HepG2 (cell line): Measurements from ENCODE around the gene TMEM198. TPM values are rescaled to one million over a fixed set of nuclear protein-coding genes. Genes with fewer than 3 reads are reported as not detected.

Source experiments
- ATAC-seq: fragments of 200-7000 bp; cut with Tn5 transposase; 3 replicates; pipeline ENCODE4 v1.9.1; 2020; ENCODE audit warnings: mild to moderate bottlenecking, moderate library complexity
- BruUV-seq: library from RNA; stranded (reverse); fragments of 400-500 nt; replicated peaks from 2 replicates; lab custom pipeline; 2021; lab: Mats Ljungman, UMichigan
- CTCF ChIA-PET: fragments of 300-600 bp; formaldehyde crosslinking; extraction: SDS; loops from one replicate; lab custom pipeline; 2021; ENCODE audit warnings: low total read pairs, inconsistent platforms, low intra/inter-chr PET ratio; lab: Yijun Ruan, JAX
- POLR2A ChIA-PET: fragments of 350-600 bp; sonication (Branson Sonifier 250); formaldehyde crosslinking; loops from one replicate; lab custom pipeline; 2020; ENCODE audit warnings: antibody characterized with exemption, inconsistent platforms; lab: Yijun Ruan, JAX
- DNase-seq: peaks from one replicate; pipeline ENCODE4 v3.0.0-alpha.2; 2015; ENCODE audit warnings: low spot score
- FAIRE-seq: peaks from 3 replicates; lab custom pipeline; 2011; peaks lifted over from hg19 to GRCh38; lab: Jason Lieb, UNC
- H2AFZ ChIP-seq: one replicate; pipeline ENCODE4 v1.6.1; 2011; ENCODE audit warnings: low read length, inconsistent platforms
- H3K27ac ChIP-seq: fragments of 300-600 bp; 3 replicates; pipeline ENCODE4 v1.8.0; 2011; ENCODE audit warnings: mixed run types, mild to moderate bottlenecking, mixed read lengths, low read length, inconsistent platforms; ENCODE audit not compliant: insufficient read depth; ENCODE audit errors: extremely low read length
- H3K27me3 ChIP-seq, 2 experiments: fragments of 200-600 bp in 1 of 2; 2 replicates in 1 of 2; 3 replicates in 1 of 2; pipeline versions ENCODE4 v1.6.0 to v1.8.0; 2011; ENCODE audit warnings: low read length in 2 of 2, mild to moderate bottlenecking in 2 of 2, moderate library complexity in 2 of 2, inconsistent platforms in 1 of 2; ENCODE audit not compliant: insufficient read depth in 2 of 2, control insufficient read depth in 1 of 2
- H3K36me3 ChIP-seq, 2 experiments: fragments of 200-600 bp in 1 of 2; replicated peaks in 1 of 2; 2 replicates in 1 of 2; 3 replicates in 1 of 2; pipeline versions ENCODE4 v1.5.1 to v1.8.0; 2011; ENCODE audit warnings: low read length in 2 of 2, inconsistent platforms in 1 of 2; ENCODE audit not compliant: insufficient read depth in 2 of 2, control insufficient read depth in 1 of 2
- H3K4me1 ChIP-seq: 2 replicates; pipeline ENCODE4 v1.5.1; 2012; ENCODE audit warnings: low read length, inconsistent platforms; ENCODE audit not compliant: insufficient read depth
- H3K4me2 ChIP-seq: 2 replicates; pipeline ENCODE4 v1.6.0; 2011; ENCODE audit warnings: low read depth, low read length, inconsistent platforms
- H3K4me3 ChIP-seq, 3 experiments: fragments of 200-600 bp in 1 of 3; sonication (generic), shearing (Covaris generic) in 1 of 3; replicated peaks in 1 of 3; 2 replicates each; pipeline ENCODE4 v1.5.1; 2011 to 2016; ENCODE audit warnings: low read length in 3 of 3, inconsistent platforms in 2 of 3, low read depth in 2 of 3, mild to moderate bottlenecking in 2 of 3, control low read depth in 1 of 3, mixed read lengths in 1 of 3; ENCODE audit not compliant: insufficient read depth in 1 of 3
- H3K79me2 ChIP-seq: one replicate; pipeline ENCODE4 v1.6.1; 2011; ENCODE audit warnings: low read length, inconsistent platforms; ENCODE audit not compliant: insufficient read depth
- H3K9ac ChIP-seq: 2 replicates; pipeline ENCODE4 v1.6.0; 2011; ENCODE audit warnings: mild to moderate bottlenecking, low read depth, low read length, inconsistent platforms; ENCODE audit not compliant: insufficient read depth
- H3K9me3 ChIP-seq: 2 replicates; pipeline ENCODE4 v1.5.1; 2012; ENCODE audit warnings: mild to moderate bottlenecking, low read length
- H4K20me1 ChIP-seq: 2 replicates; pipeline ENCODE4 v1.6.0; 2011; ENCODE audit warnings: inconsistent platforms, mild to moderate bottlenecking, low read length, moderate library complexity; ENCODE audit not compliant: insufficient read depth
- AGO1 ChIP-seq: fragments of 200-400 bp; formaldehyde crosslinking; IDR thresholded peaks from 2 replicates; pipeline ENCODE4 v1.6.1; 2017; ENCODE audit warnings: mild to moderate bottlenecking, low read depth, low read length, moderate library complexity; ENCODE audit not compliant: poor library complexity, severe bottlenecking
- FOXA3 ChIP-seq: IDR thresholded peaks from 2 replicates; pipeline ENCODE4 v1.6.1; 2016; ENCODE audit warnings: missing genetic modification reagents, missing compliant biosample characterization
- MTA3 ChIP-seq: sonication (generic); formaldehyde crosslinking; IDR thresholded peaks from 2 replicates; pipeline ENCODE4 v1.4.0; 2020; ENCODE audit warnings: missing genetic modification reagents
- PITX1 ChIP-seq: sonication (generic); formaldehyde crosslinking; IDR thresholded peaks from 2 replicates; pipeline ENCODE4 v1.5.1; 2020; ENCODE audit warnings: mild to moderate bottlenecking, missing genetic modification reagents
- POGZ ChIP-seq: sonication (generic); formaldehyde crosslinking; IDR thresholded peaks from 2 replicates; pipeline ENCODE4 v1.4.0; 2020; ENCODE audit warnings: mild to moderate bottlenecking, missing genetic modification reagents
- TCF7L2 ChIP-seq: IDR thresholded peaks from 2 replicates; pipeline ENCODE4 v1.6.1; 2011; ENCODE audit warnings: mild to moderate bottlenecking, low read depth, low read length, moderate library complexity
- ZNF263 ChIP-seq: sonication (generic); formaldehyde crosslinking; IDR thresholded peaks from 2 replicates; pipeline ENCODE4 v1.4.0; 2020; ENCODE audit warnings: missing genetic modification reagents
- ZNF317 ChIP-seq: sonication (generic); formaldehyde crosslinking; IDR thresholded peaks from 2 replicates; pipeline ENCODE4 v1.5.0; 2020; ENCODE audit warnings: mild to moderate bottlenecking, missing genetic modification reagents
- ZNF33B ChIP-seq: sonication (generic); formaldehyde crosslinking; IDR thresholded peaks from 2 replicates; pipeline ENCODE4 v1.5.1; 2020; ENCODE audit warnings: mild to moderate bottlenecking, missing genetic modification reagents
- ZNF432 ChIP-seq: sonication (generic); formaldehyde crosslinking; IDR thresholded peaks from 2 replicates; pipeline ENCODE4 v1.5.0; 2020; ENCODE audit warnings: missing genetic modification reagents, mild to moderate bottlenecking, borderline replicate concordance
- ZNF703 ChIP-seq: sonication (generic); formaldehyde crosslinking; IDR thresholded peaks from 2 replicates; pipeline ENCODE4 v1.5.1; 2020; ENCODE audit warnings: missing genetic modification reagents, mild to moderate bottlenecking, moderate library complexity, borderline replicate concordance
- WGBS: methylation state at CpG from one replicate; pipeline ENCODE4 v1.1.6; 2017; ENCODE audit warnings: low lambda C conversion rate; 5-methylcytosine and 5-hydroxymethylcytosine counted together
- in situ Hi-C: cut with HindIII; loops from 2 replicates; pipeline ENCODE4 v1.10.0; 2017; ENCODE audit warnings: low pct_unique_long_range_greater_than_20kb; ENCODE audit not compliant: extremely low pct_ligation_motif_present
- intact Hi-C: fragments of 100-400 bp; cut with micrococcal nuclease; formaldehyde crosslinking; loops from one replicate; pipeline ENCODE4 v1.10.0; 2022; ENCODE audit not compliant: unreplicated experiment
- polyA plus RNA-seq, 8 experiments: library from polyadenylated mRNA; depleted of rRNA in 3 of 8; stranded (reverse) in 7 of 8; unstranded in 1 of 8; fragments of >200 nt; fragmentation: Illumina TruSeq in 4 of 8; extraction: Trizol in 4 of 8; gene quantifications; 2 replicates each; pipeline versions ENCODE4 v1.2.1 to v1.2.3, GENCODE V29; 2011 to 2016; ENCODE audit warnings: low read depth in 4 of 8, missing spikeins in 1 of 8, mixed read lengths in 1 of 8; ENCODE audit not compliant: insufficient read depth in 1 of 8
- total RNA-seq, 5 experiments: library from RNA; depleted of rRNA; stranded (reverse); fragments of >200 nt; fragmentation: Illumina TruSeq; extraction: Trizol; gene quantifications; 2 replicates each; pipeline ENCODE4 v1.2.3, GENCODE V29; 2016; ENCODE audit warnings: low read depth in 1 of 5
- TF ChIP-seq, protein P1 (sequence below): sonication (generic); formaldehyde crosslinking; IDR thresholded peaks from 2 replicates; pipeline ENCODE4 v1.4.0; 2020; ENCODE audit warnings: missing genetic modification reagents, borderline replicate concordance
- TF ChIP-seq, protein P2 (sequence below): sonication (generic); formaldehyde crosslinking; IDR thresholded peaks from 2 replicates; pipeline ENCODE4 v1.4.0; 2020; ENCODE audit warnings: missing genetic modification reagents, borderline replicate concordance

TMEM198 gene
- total and polyA plus RNA-seq, 2 of the 13 experiments (the other 11 are each of a cell fraction or from before 2014, with no cell fraction given): 17.3 to 23.5 TPM

DNA sequence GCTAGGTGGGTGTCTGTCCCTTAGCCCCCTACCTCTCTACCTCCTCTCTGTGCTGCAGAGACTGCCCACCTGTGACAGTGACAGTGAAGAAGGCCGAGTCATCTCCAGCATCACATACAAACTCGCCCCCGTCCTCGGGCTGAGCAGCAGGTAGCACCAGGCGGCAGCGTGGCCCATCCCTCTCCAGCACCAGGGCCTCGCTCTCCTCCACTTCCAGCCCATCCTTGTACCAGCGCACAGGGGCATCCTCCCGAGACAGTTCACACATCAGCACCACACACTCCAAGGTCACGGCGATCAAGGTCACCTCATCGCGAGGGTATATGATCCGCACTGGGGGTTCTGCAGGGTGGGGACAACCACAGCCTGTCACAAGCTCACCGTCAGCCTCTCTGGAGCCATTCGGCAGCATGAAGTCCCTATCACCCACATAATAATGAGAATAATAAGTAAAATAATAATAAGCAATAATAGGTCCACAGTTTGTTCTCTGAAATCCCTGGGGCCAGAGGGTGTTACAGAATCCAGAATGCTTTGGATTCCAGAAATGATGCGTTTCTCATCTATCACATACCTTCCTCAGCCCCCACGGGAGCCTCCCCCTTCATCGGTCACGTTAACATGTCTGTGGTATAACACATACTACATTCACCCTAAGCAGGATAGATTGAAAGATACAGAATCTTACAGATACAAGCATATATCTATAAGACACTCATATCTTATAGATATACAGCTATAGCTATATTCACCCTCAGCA, 15.5 kb downstream of the TMEM198 start (continued):
- TF ChIP-seq, protein P1, sequence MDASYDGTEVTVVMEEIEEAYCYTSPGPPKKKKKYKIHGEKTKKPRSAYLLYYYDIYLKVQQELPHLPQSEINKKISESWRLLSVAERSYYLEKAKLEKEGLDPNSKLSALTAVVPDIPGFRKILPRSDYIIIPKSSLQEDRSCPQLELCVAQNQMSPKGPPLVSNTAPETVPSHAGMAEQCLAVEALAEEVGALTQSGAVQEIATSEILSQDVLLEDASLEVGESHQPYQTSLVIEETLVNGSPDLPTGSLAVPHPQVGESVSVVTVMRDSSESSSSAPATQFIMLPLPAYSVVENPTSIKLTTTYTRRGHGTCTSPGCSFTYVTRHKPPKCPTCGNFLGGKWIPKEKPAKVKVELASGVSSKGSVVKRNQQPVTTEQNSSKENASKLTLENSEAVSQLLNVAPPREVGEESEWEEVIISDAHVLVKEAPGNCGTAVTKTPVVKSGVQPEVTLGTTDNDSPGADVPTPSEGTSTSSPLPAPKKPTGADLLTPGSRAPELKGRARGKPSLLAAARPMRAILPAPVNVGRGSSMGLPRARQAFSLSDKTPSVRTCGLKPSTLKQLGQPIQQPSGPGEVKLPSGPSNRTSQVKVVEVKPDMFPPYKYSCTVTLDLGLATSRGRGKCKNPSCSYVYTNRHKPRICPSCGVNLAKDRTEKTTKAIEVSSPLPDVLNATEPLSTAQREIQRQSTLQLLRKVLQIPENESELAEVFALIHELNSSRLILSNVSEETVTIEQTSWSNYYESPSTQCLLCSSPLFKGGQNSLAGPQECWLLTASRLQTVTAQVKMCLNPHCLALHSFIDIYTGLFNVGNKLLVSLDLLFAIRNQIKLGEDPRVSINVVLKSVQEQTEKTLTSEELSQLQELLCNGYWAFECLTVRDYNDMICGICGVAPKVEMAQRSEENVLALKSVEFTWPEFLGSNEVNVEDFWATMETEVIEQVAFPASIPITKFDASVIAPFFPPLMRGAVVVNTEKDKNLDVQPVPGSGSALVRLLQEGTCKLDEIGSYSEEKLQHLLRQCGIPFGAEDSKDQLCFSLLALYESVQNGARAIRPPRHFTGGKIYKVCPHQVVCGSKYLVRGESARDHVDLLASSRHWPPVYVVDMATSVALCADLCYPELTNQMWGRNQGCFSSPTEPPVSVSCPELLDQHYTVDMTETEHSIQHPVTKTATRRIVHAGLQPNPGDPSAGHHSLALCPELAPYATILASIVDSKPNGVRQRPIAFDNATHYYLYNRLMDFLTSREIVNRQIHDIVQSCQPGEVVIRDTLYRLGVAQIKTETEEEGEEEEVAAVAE (CRISPR knock-in tag): no peak
- TF ChIP-seq ZNF317: no peak

DNA sequence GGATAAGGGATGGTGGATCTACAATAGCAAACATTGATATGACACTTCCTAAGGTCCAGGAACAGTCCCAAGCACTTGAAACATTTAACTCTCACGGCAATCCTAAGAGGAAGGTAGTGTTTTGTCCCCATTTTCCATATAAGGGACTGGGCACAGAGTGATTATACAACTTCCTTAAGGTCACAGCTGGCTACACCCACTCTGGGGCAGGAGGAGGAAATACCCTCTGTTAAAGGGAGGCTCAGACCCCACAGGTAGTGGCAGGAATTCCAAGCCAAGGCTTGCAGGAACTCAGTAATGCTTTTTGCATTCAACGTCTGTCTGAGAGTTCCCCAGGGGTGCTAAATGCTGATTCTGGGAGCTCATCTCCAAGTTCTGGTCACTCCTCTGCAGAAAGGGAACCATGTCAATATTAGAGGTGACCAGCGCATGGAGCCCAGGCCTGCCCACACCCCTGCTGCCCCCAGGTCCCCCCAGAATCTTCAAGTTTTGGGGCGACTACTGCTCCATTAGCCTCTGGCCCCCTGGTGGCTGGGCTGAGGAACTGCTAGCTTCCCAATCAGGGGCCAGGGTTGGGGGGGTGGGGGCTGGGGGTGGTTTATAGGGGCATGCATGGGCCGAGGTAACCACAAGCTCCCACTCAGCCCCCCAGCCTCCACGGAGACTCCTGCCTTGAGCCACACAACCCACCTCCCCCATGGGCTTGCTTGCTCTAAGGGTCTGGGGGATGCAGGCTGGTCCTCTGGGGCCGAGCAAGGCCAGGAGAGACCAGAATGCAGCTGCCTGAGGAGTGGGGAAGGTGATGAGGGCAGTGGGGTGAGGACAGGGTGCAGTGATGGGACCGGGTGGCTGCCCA, 16.4 kb downstream of the TMEM198 start:
- H3K9ac ChIP-seq: no peak overlapping the region
- intact Hi-C loops (loop anchor here (2.0 to 5.0 kb wide), 2 partner anchors 19 to 37 kb away; partner anchors contain the start of gene STK11IP), in situ Hi-C loops (loop anchor here (5.0 kb wide), 1 partner anchor 37 kb away; the partner anchor contains the start of gene STK11IP)
- H3K4me2 ChIP-seq: no peak overlapping the region
- DNase-seq: no peak
- no peaks in the 10 kb centered on the region for H4K20me1 ChIP-seq
- H3K27ac ChIP-seq: no peak overlapping the region
- no peak overlapping the region for H3K4me3 ChIP-seq
- 50% methylated on average over 6 of the region's 8 CpGs for WGBS
- FAIRE-seq: peak; percentile 21
- ChIA-PET POLR2A (interaction anchor here (0.9 to 4.2 kb wide), 10 partner anchors 8 to 61 kb away, joined by 3 to 45 read pairs (median 6); partner anchors contain the start of genes CHPF, GMPPA, INHA and OBSL1), CTCF (interaction anchor here (2.7 to 3.7 kb wide), 2 partner anchors 19 to 82 kb away, joined by 19 to 28 read pairs; no protein-coding TSS in a partner anchor)
- peak; percentile 18 for ATAC-seq
- no TSS peak for BruUV-seq
- peaks cover 15 to 25% of the 10 kb centered on the region in 2 experiments; a peak in 4 of 5 replicates for H3K36me3 ChIP-seq
- H3K27me3 ChIP-seq: no peaks in the 10 kb centered on the region
- H3K79me2 ChIP-seq: no peaks in the 10 kb centered on the region
- H2AFZ ChIP-seq: no peak overlapping the region
- H3K9me3 ChIP-seq: no peaks in the 10 kb centered on the region
- peaks cover 35% of the 10 kb centered on the region for H3K4me1 ChIP-seq
- TF ChIP-seq POGZ: no peak
- TF ChIP-seq FOXA3: no peak
- no peak for TF ChIP-seq ZNF33B (CRISPR knock-in tag)
- TF ChIP-seq, protein P2, sequence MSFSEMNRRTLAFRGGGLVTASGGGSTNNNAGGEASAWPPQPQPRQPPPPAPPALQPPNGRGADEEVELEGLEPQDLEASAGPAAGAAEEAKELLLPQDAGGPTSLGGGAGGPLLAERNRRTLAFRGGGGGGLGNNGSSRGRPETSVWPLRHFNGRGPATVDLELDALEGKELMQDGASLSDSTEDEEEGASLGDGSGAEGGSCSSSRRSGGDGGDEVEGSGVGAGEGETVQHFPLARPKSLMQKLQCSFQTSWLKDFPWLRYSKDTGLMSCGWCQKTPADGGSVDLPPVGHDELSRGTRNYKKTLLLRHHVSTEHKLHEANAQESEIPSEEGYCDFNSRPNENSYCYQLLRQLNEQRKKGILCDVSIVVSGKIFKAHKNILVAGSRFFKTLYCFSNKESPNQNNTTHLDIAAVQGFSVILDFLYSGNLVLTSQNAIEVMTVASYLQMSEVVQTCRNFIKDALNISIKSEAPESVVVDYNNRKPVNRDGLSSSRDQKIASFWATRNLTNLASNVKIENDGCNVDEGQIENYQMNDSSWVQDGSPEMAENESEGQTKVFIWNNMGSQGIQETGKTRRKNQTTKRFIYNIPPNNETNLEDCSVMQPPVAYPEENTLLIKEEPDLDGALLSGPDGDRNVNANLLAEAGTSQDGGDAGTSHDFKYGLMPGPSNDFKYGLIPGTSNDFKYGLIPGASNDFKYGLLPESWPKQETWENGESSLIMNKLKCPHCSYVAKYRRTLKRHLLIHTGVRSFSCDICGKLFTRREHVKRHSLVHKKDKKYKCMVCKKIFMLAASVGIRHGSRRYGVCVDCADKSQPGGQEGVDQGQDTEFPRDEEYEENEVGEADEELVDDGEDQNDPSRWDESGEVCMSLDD (CRISPR knock-in tag): peak; percentile 97
- no peak for TF ChIP-seq TCF7L2
- TF ChIP-seq MTA3 (CRISPR knock-in tag): no peak
- peak; percentile 73 for TF ChIP-seq AGO1
- TF ChIP-seq ZNF703: no peak
- no peak for TF ChIP-seq ZNF432
- TF ChIP-seq PITX1: no peak
- TF ChIP-seq ZNF263 (CRISPR knock-in tag): no peak
